Memory B cell (primary cell): Measurements from ENCODE around the gene SRSF11.
"Not testable (repeated sequence)": the region's sequence is repeated elsewhere in the genome, so short reads cannot be mapped to it uniquely, and the experiment has no call there.

ENCODE experiments used
- ATAC-seq: fragments of 150-1000 bp; cut with Tn5 transposase; 2 replicates; pipeline ENCODE4 v1.10.0; 2021; ENCODE audit warnings: low read depth, mild to moderate bottlenecking, moderate library complexity
- DNase-seq, 2 donors: peaks; one replicate each; pipeline ENCODE4 v3.0.0; 2022; ENCODE audit warnings: low spot score in 2 of 2
- H3K27ac Mint-ChIP-seq: one replicate; pipeline ENCODE4 v1.8.0; 2022; ENCODE audit warnings: mild to moderate bottlenecking, moderate library complexity, mixed read lengths
- H3K27me3 Mint-ChIP-seq: one replicate; pipeline ENCODE4 v1.8.0; 2022; ENCODE audit warnings: mixed read lengths
- H3K36me3 Mint-ChIP-seq: one replicate; pipeline ENCODE4 v1.8.0; 2022; ENCODE audit warnings: mild to moderate bottlenecking, mixed read lengths
- H3K4me1 Mint-ChIP-seq: one replicate; pipeline ENCODE4 v1.8.0; 2022; ENCODE audit warnings: mixed read lengths
- H3K4me3 Mint-ChIP-seq: one replicate; pipeline ENCODE4 v1.8.0; 2022; ENCODE audit warnings: mild to moderate bottlenecking, moderate library complexity, mixed read lengths
- H3K9me3 Mint-ChIP-seq: one replicate; pipeline ENCODE4 v1.8.0; 2022; ENCODE audit warnings: mixed read lengths

The SRSF11 gene

GRCh38 chr1:70221238-70222121 lies at the start of gene SRSF11:
Gene SRSF11, plus strand, starts transcription at chr1:70221380. Its CDS starts 257 bp downstream, at chr1:70221637.
- ATAC-seq: peak; percentile 92
- H3K4me3 Mint-ChIP-seq: peak within 1 kb of the TSS; percentile 90
- peak; percentile 95 to 97 for DNase-seq
- H3K27ac Mint-ChIP-seq: peak within 1 kb of the TSS; percentile 91
- peaks cover 21% of the 10 kb centered on the region for H3K4me1 Mint-ChIP-seq
- H3K27me3 Mint-ChIP-seq: no peaks in the 10 kb centered on the region
- no peaks in the 10 kb centered on the region for H3K9me3 Mint-ChIP-seq
- peaks cover 9% of the 10 kb centered on the region for H3K36me3 Mint-ChIP-seq

- H3K9me3 Mint-ChIP-seq: no peaks in the 10 kb centered on the region
- no peaks in the 10 kb centered on the region for H3K4me1 Mint-ChIP-seq
- DNase-seq: no peak
- H3K27me3 Mint-ChIP-seq: no peaks in the 10 kb centered on the region
- H3K36me3 Mint-ChIP-seq: peaks cover 27% of the 10 kb centered on the region
- no peak for ATAC-seq
- H3K27ac Mint-ChIP-seq: no peak overlapping the region
- H3K4me3 Mint-ChIP-seq: no peak overlapping the region
Measured at GRCh38 chr1:70171512-70171911, 49.7 kb upstream of the SRSF11 start.

- H3K4me3 Mint-ChIP-seq, ATAC-seq, H3K27ac Mint-ChIP-seq, H3K4me1 Mint-ChIP-seq, H3K9me3 Mint-ChIP-seq, H3K27me3 Mint-ChIP-seq, DNase-seq: not testable (repeated sequence)
- peaks cover 17% of the 10 kb centered on the region for H3K36me3 Mint-ChIP-seq
Measured at GRCh38 chr1:70185181-70185580, 36.0 kb upstream of the SRSF11 start.

- ATAC-seq: no peak
- H3K36me3 Mint-ChIP-seq: peaks cover 21% of the 10 kb centered on the region
- H3K9me3 Mint-ChIP-seq: no peaks in the 10 kb centered on the region
- no peak overlapping the region for H3K4me3 Mint-ChIP-seq
- H3K27ac Mint-ChIP-seq: no peak overlapping the region
- H3K4me1 Mint-ChIP-seq: peaks cover 7% of the 10 kb centered on the region
- no peaks in the 10 kb centered on the region for H3K27me3 Mint-ChIP-seq
- DNase-seq: no peak
Measured at GRCh38 chr1:70188522-70188921, 32.7 kb upstream of the SRSF11 start.

GRCh38 chr1:70190180-70190579 lies 31.0 kb upstream of the SRSF11 start:
- H3K9me3 Mint-ChIP-seq: no peaks in the 10 kb centered on the region
- H3K27ac Mint-ChIP-seq: no peak overlapping the region
- no peak for DNase-seq
- no peak for ATAC-seq
- peaks cover 20% of the 10 kb centered on the region for H3K36me3 Mint-ChIP-seq
- H3K4me3 Mint-ChIP-seq: no peak overlapping the region
- no peaks in the 10 kb centered on the region for H3K27me3 Mint-ChIP-seq
- peaks cover 7% of the 10 kb centered on the region for H3K4me1 Mint-ChIP-seq

- not testable (repeated sequence) for DNase-seq, H3K4me1 Mint-ChIP-seq, H3K27me3 Mint-ChIP-seq, H3K9me3 Mint-ChIP-seq, ATAC-seq, H3K4me3 Mint-ChIP-seq, H3K27ac Mint-ChIP-seq
- peaks cover 11% of the 10 kb centered on the region for H3K36me3 Mint-ChIP-seq
Measured at GRCh38 chr1:70192446-70192845, 28.7 kb upstream of the SRSF11 start.

GRCh38 chr1:70194601-70195000 lies 26.6 kb upstream of the SRSF11 start:
- H3K4me3 Mint-ChIP-seq: no peak overlapping the region
- no peaks in the 10 kb centered on the region for H3K9me3 Mint-ChIP-seq
- H3K27ac Mint-ChIP-seq: no peak overlapping the region
- no peaks in the 10 kb centered on the region for H3K27me3 Mint-ChIP-seq
- DNase-seq: no peak
- H3K4me1 Mint-ChIP-seq: peaks cover 10% of the 10 kb centered on the region
- peaks cover 14% of the 10 kb centered on the region for H3K36me3 Mint-ChIP-seq
- ATAC-seq: no peak

- no peak for ATAC-seq
- Mint-ChIP-seq H3K36me3 (peaks cover 14% of the 10 kb centered on the region), H3K27me3 (no peaks in the 10 kb centered on the region), H3K9me3 (no peaks in the 10 kb centered on the region), H3K4me1 (peaks cover 10% of the 10 kb centered on the region), H3K4me3 (no peak overlapping the region), H3K27ac (no peak overlapping the region)
- no peak for DNase-seq
Measured at GRCh38 chr1:70195342-70195741, 25.8 kb upstream of the SRSF11 start.

GRCh38 chr1:70196333-70196732 lies 24.8 kb upstream of the SRSF11 start:
- Mint-ChIP-seq H3K4me3 (no peak overlapping the region), H3K4me1 (peaks cover 9% of the 10 kb centered on the region), H3K27me3 (no peaks in the 10 kb centered on the region), H3K9me3 (no peaks in the 10 kb centered on the region), H3K36me3 (peaks cover 14% of the 10 kb centered on the region), H3K27ac (no peak overlapping the region)
- ATAC-seq (no peak), DNase-seq (no peak)

GRCh38 chr1:70200065-70200464 lies 21.1 kb upstream of the SRSF11 start:
- Mint-ChIP-seq H3K27me3 (no peaks in the 10 kb centered on the region), H3K4me3 (no peak overlapping the region), H3K9me3 (no peaks in the 10 kb centered on the region), H3K27ac (no peak overlapping the region), H3K36me3 (peaks cover 6% of the 10 kb centered on the region), H3K4me1 (peaks cover 27% of the 10 kb centered on the region)
- ATAC-seq (no peak), DNase-seq (no peak)

- DNase-seq (no peak), ATAC-seq (no peak)
- Mint-ChIP-seq H3K4me3 (no peak overlapping the region), H3K36me3 (peaks cover 6% of the 10 kb centered on the region), H3K4me1 (peaks cover 29% of the 10 kb centered on the region), H3K27me3 (no peaks in the 10 kb centered on the region), H3K9me3 (no peaks in the 10 kb centered on the region), H3K27ac (no peak overlapping the region)
Measured at GRCh38 chr1:70202173-70202758, 18.9 kb upstream of the SRSF11 start.

- DNase-seq (no peak), ATAC-seq (no peak)
- H3K27ac Mint-ChIP-seq: peak overlapping the region; percentile 95
- no peaks in the 10 kb centered on the region for H3K27me3 Mint-ChIP-seq
- H3K9me3 Mint-ChIP-seq: no peaks in the 10 kb centered on the region
- H3K4me1 Mint-ChIP-seq: peaks cover 34% of the 10 kb centered on the region
- peak overlapping the region; percentile 94 for H3K4me3 Mint-ChIP-seq
- H3K36me3 Mint-ChIP-seq: peaks cover 2% of the 10 kb centered on the region
Measured at GRCh38 chr1:70204139-70204538, 17.0 kb upstream of the SRSF11 start.

- DNase-seq: no peak
- H3K4me3 Mint-ChIP-seq: peak overlapping the region; percentile 94
- peak overlapping the region; percentile 95 for H3K27ac Mint-ChIP-seq
- peaks cover 1% of the 10 kb centered on the region for H3K36me3 Mint-ChIP-seq
- peaks cover 32% of the 10 kb centered on the region for H3K4me1 Mint-ChIP-seq
- H3K27me3 Mint-ChIP-seq: no peaks in the 10 kb centered on the region
- no peak for ATAC-seq
- no peaks in the 10 kb centered on the region for H3K9me3 Mint-ChIP-seq
Measured at GRCh38 chr1:70204600-70204999, 16.6 kb upstream of the SRSF11 start.

- Mint-ChIP-seq H3K4me3 (peak overlapping the region; percentile 94), H3K27ac (peak overlapping the region; percentile 95), H3K36me3 (peaks cover 1% of the 10 kb centered on the region), H3K9me3 (no peaks in the 10 kb centered on the region), H3K27me3 (no peaks in the 10 kb centered on the region), H3K4me1 (peaks cover 32% of the 10 kb centered on the region)
- no peak for DNase-seq
- ATAC-seq: peak; percentile 25
Measured at GRCh38 chr1:70205071-70205433, 16.1 kb upstream of the SRSF11 start.
